ENCODE results near the gene CNOT11.

DNA sequence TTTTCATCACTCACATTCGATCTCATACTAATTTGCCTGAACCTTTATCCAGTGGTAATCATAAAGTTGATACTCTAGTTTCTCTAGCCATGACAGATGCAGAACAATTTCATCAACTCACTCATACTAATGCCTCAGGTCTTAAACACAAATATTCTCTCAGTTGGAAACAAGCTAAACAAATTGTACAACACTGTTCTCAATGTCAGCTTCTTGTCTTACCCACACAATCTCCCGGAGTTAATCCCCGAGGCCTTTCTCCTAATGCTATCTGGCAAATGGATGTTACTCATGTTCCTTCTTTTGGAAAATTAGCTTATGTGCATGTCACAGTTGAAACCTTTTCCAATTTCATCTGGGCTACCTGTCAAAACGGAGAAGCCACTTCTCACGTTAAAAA lies 11.5 kb upstream of the CNOT11 start:
- no peak for TF ChIP-seq SIN3A (conservative IDR thresholded peaks at IDR 0.05 in 1 of 2, IDR thresholded peaks at IDR 0.05 in 1 of 2; ENCODE audit: low read depth in 1 of 2, low read length in 2 of 2)
- no peak for TF ChIP-seq RBBP5 (IDR thresholded peaks at IDR 0.05; ENCODE audit: borderline replicate concordance, low read depth, low read length)
